Measurements from ENCODE around the gene IQGAP1. TPM values are rescaled to one million over a fixed set of nuclear protein-coding genes. Genes with fewer than 3 reads are reported as not detected.

Gene IQGAP1
- total RNA-seq, 2 experiments from 2014 or later: 222 to 296 TPM

GRCh38 chr15:90481023-90481422 lies 93.0 kb downstream of the IQGAP1 start:
- peak overlapping the region; percentile 48 for H3K27ac Mint-ChIP-seq
- no peaks in the 10 kb centered on the region for H3K27me3 Mint-ChIP-seq
- H3K4me3 Mint-ChIP-seq: no peak overlapping the region
- ChIA-PET POLR2A (no interaction called here), CTCF (interaction anchor here (0.6 to 3.3 kb wide), 17 partner anchors 10 to 1164 kb away, joined by 3 to 25 read pairs (median 4); partner anchors contain the start of genes BLM and IQGAP1)
- H3K9me3 Mint-ChIP-seq: no peaks in the 10 kb centered on the region
- DNase-seq: peak; percentile 78
- peaks cover 53% of the 10 kb centered on the region for H3K4me1 Mint-ChIP-seq
- peaks cover 75% of the 10 kb centered on the region for H3K36me3 Mint-ChIP-seq (ENCODE audit: low read depth)

DNA sequence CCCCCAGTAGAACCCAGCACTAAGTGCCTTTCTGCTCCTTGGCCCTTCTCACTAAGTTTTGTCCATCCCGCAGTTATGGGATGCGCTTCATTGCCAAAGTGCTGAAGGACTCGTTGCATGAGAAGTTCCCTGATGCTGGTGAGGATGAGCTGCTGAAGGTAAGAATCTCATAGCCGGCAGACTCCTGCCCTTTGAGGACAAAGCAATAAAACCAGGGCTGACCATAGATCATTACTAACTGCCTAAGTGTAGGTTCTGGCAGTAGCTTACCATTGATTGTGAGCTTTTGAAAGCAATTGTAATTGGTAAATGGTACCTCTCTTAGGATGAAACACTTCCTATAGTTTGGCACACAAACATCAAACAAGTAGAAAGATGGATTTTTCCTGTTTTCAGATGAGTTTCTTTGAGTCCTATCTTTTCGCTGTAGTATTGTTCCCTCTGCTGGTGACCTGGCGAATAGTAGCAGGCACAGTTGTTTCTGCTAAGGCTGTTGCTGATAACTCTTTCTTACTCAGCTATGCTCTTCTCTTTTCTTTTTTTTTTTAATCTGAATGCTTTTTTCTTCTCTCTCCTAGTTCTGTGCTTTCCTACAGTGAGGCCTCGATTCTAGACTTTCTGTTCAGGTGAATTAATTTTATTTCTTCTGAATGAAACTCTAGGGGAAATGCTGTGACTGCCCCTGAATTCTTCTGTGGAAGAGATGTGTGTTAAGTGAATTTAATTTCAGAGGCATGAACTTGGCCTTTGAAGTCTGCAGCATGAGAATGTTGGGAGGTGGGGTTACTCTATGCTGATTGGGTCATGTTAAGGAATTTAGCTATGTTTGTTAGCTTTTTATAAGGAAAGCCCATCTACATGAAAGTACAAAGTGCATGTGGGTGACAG lies 94.3 kb downstream of the IQGAP1 start:
- DNase-seq: peak; percentile 66
- CTCF ChIA-PET: interaction anchor here (0.6 to 3.3 kb wide), 24 partner anchors 8 to 235 kb away, joined by 3 to 25 read pairs (median 4); partner anchors contain the start of genes BLM, IQGAP1 and ZNF774
- Mint-ChIP-seq H3K9me3 (no peaks in the 10 kb centered on the region), H3K27ac (no peak overlapping the region), H3K36me3 (ENCODE audit: low read depth) (peaks cover 77% of the 10 kb centered on the region), H3K4me3 (no peak overlapping the region), H3K27me3 (no peaks in the 10 kb centered on the region), H3K4me1 (peaks cover 43% of the 10 kb centered on the region)
- POLR2A ChIA-PET: interaction anchor here (0.6 kb wide), 1 partner anchor 163 kb away, joined by 3 read pairs; no protein-coding TSS in a partner anchor

DNA sequence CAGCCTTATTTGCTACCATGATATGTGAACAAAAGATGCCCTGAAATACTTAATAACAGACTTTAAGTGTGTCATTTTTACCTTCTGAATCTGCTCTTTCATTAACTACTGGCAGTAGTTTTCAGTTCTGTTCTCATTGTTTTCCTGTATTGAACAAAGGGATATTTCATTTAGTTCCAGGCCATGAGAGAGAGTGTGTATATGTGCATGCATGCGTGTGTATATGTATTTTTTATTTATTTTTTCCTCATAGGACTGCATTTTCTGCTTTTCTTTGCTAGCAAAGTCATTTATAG lies 94.9 kb downstream of the IQGAP1 start:
- no peak overlapping the region for H3K27ac Mint-ChIP-seq
- H3K27me3 Mint-ChIP-seq: no peaks in the 10 kb centered on the region
- CTCF ChIA-PET: interaction anchor here (0.6 to 3.3 kb wide), 9 partner anchors 9 to 234 kb away, joined by 3 to 25 read pairs (median 5); partner anchors contain the start of gene BLM
- no peak for DNase-seq
- peaks cover 41% of the 10 kb centered on the region for H3K4me1 Mint-ChIP-seq
- POLR2A ChIA-PET: no interaction called here
- no peak overlapping the region for H3K4me3 Mint-ChIP-seq
- H3K36me3 Mint-ChIP-seq (ENCODE audit: low read depth): peaks cover 76% of the 10 kb centered on the region
- no peaks in the 10 kb centered on the region for H3K9me3 Mint-ChIP-seq

GRCh38 chr15:90483637-90484036 lies 95.6 kb downstream of the IQGAP1 start:
- ChIA-PET CTCF (interaction anchor here (0.6 to 1.8 kb wide), 3 partner anchors 9 to 164 kb away, joined by 3 to 5 read pairs (median 4); no protein-coding TSS in a partner anchor), POLR2A (no interaction called here)
- no peaks in the 10 kb centered on the region for H3K9me3 Mint-ChIP-seq
- no peak for DNase-seq
- peaks cover 74% of the 10 kb centered on the region for H3K36me3 Mint-ChIP-seq (ENCODE audit: low read depth)
- no peak overlapping the region for H3K27ac Mint-ChIP-seq
- no peaks in the 10 kb centered on the region for H3K27me3 Mint-ChIP-seq
- peaks cover 35% of the 10 kb centered on the region for H3K4me1 Mint-ChIP-seq
- H3K4me3 Mint-ChIP-seq: no peak overlapping the region

GRCh38 chr15:90487186-90487585 lies 99.1 kb downstream of the IQGAP1 start:
- no peak for DNase-seq
- POLR2A ChIA-PET: interaction anchor here (0.6 kb wide), 1 partner anchor 344 kb away, joined by 3 read pairs; no protein-coding TSS in a partner anchor
- Mint-ChIP-seq H3K36me3 (ENCODE audit: low read depth) (peaks cover 72% of the 10 kb centered on the region), H3K4me1 (peaks cover 5% of the 10 kb centered on the region), H3K27me3 (no peaks in the 10 kb centered on the region), H3K9me3 (no peaks in the 10 kb centered on the region), H3K27ac (no peak overlapping the region), H3K4me3 (no peak overlapping the region)
- CTCF ChIA-PET: interaction anchor here (1.4 kb wide), 1 partner anchor 13 kb away, joined by 3 read pairs; no protein-coding TSS in a partner anchor

- Mint-ChIP-seq H3K4me1 (peaks cover 15% of the 10 kb centered on the region), H3K27ac (peak overlapping the region; percentile 55), H3K4me3 (no peak overlapping the region), H3K36me3 (ENCODE audit: low read depth) (peaks cover 74% of the 10 kb centered on the region), H3K9me3 (no peaks in the 10 kb centered on the region), H3K27me3 (no peaks in the 10 kb centered on the region)
- no peak for DNase-seq
- ChIA-PET POLR2A (no interaction called here), CTCF (interaction anchor here (1.6 kb wide), 1 partner anchor 11 kb away, joined by 4 read pairs; no protein-coding TSS in a partner anchor)
These were observed 101.5 kb downstream of the IQGAP1 start for GRCh38 chr15:90489514-90489913.

DNA sequence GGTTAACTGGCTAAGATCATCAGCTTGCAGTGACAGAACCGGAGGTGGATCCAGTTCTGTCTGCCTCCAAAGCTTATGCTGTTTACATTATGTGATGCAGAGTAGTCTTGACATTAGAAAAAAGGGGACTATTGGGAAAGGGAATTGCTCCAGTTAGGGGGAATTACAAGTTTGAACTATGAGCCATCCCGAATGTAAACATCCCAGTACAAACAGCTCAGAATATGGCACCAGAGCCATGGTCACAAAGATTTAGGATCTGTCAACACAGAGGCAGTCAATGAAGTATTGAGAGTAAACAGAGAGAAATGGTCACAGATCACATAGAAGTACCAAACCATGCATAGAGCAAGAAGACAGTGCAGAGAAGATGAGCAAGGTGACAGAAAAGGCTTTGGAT lies 101.9 kb downstream of the IQGAP1 start:
- no peaks in the 10 kb centered on the region for H3K27me3 Mint-ChIP-seq
- ChIA-PET POLR2A (interaction anchor here (0.6 kb wide), 1 partner anchor 30 kb away, joined by 6 read pairs; no protein-coding TSS in a partner anchor), CTCF (interaction anchor here (0.5 to 1.9 kb wide), 5 partner anchors 8 to 431 kb away, joined by 3 to 5 read pairs (median 3); no protein-coding TSS in a partner anchor)
- peaks cover 74% of the 10 kb centered on the region for H3K36me3 Mint-ChIP-seq (ENCODE audit: low read depth)
- no peak for DNase-seq
- H3K4me3 Mint-ChIP-seq: no peak overlapping the region
- H3K27ac Mint-ChIP-seq: peak overlapping the region; percentile 55
- peaks cover 15% of the 10 kb centered on the region for H3K4me1 Mint-ChIP-seq
- H3K9me3 Mint-ChIP-seq: no peaks in the 10 kb centered on the region

- Mint-ChIP-seq H3K36me3 (ENCODE audit: low read depth) (peaks cover 68% of the 10 kb centered on the region), H3K4me3 (no peak overlapping the region), H3K4me1 (peaks cover 18% of the 10 kb centered on the region), H3K9me3 (no peaks in the 10 kb centered on the region), H3K27me3 (no peaks in the 10 kb centered on the region), H3K27ac (peak overlapping the region; percentile 76)
- peak; percentile 13 for DNase-seq
- ChIA-PET POLR2A (no interaction called here), CTCF (no interaction called here)
These were observed 105.6 kb downstream of the IQGAP1 start for GRCh38 chr15:90493647-90494046.

GRCh38 chr15:90495067-90495466 lies 107.0 kb downstream of the IQGAP1 start:
- POLR2A ChIA-PET: no interaction called here
- Mint-ChIP-seq H3K9me3 (no peaks in the 10 kb centered on the region), H3K27me3 (no peaks in the 10 kb centered on the region), H3K4me1 (peaks cover 18% of the 10 kb centered on the region), H3K36me3 (ENCODE audit: low read depth) (peaks cover 72% of the 10 kb centered on the region), H3K27ac (no peak overlapping the region), H3K4me3 (no peak overlapping the region)
- no peak for DNase-seq
- CTCF ChIA-PET: no interaction called here

- peaks cover 18% of the 10 kb centered on the region for H3K4me1 Mint-ChIP-seq
- H3K27ac Mint-ChIP-seq: no peak overlapping the region
- no peak for DNase-seq
- ChIA-PET POLR2A (no interaction called here), CTCF (interaction anchor here (0.7 to 2.1 kb wide), 3 partner anchors 13 to 460 kb away, joined by 3 to 6 read pairs (median 3); no protein-coding TSS in a partner anchor)
- no peak overlapping the region for H3K4me3 Mint-ChIP-seq
- H3K9me3 Mint-ChIP-seq: no peaks in the 10 kb centered on the region
- peaks cover 73% of the 10 kb centered on the region for H3K36me3 Mint-ChIP-seq (ENCODE audit: low read depth)
- H3K27me3 Mint-ChIP-seq: no peaks in the 10 kb centered on the region
These were observed 108.7 kb downstream of the IQGAP1 start for GRCh38 chr15:90496791-90497190.

- DNase-seq: no peak
- Mint-ChIP-seq H3K4me3 (no peak overlapping the region), H3K9me3 (no peaks in the 10 kb centered on the region), H3K27ac (no peak overlapping the region), H3K36me3 (ENCODE audit: low read depth) (peaks cover 73% of the 10 kb centered on the region), H3K4me1 (peaks cover 18% of the 10 kb centered on the region), H3K27me3 (no peaks in the 10 kb centered on the region)
- CTCF ChIA-PET: interaction anchor here (0.7 to 2.1 kb wide), 4 partner anchors 12 to 460 kb away, joined by 3 to 6 read pairs (median 3); no protein-coding TSS in a partner anchor
- POLR2A ChIA-PET: no interaction called here
These were observed 109.3 kb downstream of the IQGAP1 start for GRCh38 chr15:90497376-90497775.

DNA sequence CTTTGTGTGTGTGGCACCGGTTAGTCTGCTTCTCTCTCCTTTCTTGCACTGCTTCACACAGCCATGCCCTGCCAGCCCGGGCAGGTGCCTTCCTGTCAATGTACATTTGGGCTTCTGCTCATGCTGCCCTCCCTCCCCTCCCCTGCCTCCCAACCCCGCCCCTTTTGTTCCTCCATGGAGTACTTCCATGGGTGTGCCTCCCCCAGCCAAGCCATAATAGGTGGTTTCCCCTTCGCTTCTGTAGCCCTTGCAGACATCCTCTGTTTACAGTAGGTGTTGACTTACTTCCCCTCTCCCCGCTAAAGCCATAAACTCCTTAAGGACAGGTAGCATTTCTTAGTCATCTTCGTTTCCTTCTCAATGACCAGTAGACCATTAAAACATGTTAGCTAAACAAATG lies 109.9 kb downstream of the IQGAP1 start:
- CTCF ChIA-PET: interaction anchor here (0.8 to 2.1 kb wide), 4 partner anchors 12 to 437 kb away, joined by 3 to 6 read pairs (median 3); partner anchors contain the start of gene UNC45A
- DNase-seq: no peak
- H3K27me3 Mint-ChIP-seq: no peaks in the 10 kb centered on the region
- peaks cover 18% of the 10 kb centered on the region for H3K4me1 Mint-ChIP-seq
- no peak overlapping the region for H3K27ac Mint-ChIP-seq
- POLR2A ChIA-PET: no interaction called here
- no peak overlapping the region for H3K4me3 Mint-ChIP-seq
- peaks cover 69% of the 10 kb centered on the region for H3K36me3 Mint-ChIP-seq (ENCODE audit: low read depth)
- H3K9me3 Mint-ChIP-seq: no peaks in the 10 kb centered on the region

GRCh38 chr15:90500171-90500570 lies 112.1 kb downstream of the IQGAP1 start:
- no peak overlapping the region for H3K4me3 Mint-ChIP-seq
- peaks cover 55% of the 10 kb centered on the region for H3K36me3 Mint-ChIP-seq (ENCODE audit: low read depth)
- no peaks in the 10 kb centered on the region for H3K27me3 Mint-ChIP-seq
- POLR2A ChIA-PET: no interaction called here
- peak overlapping the region; percentile 7 for H3K27ac Mint-ChIP-seq
- DNase-seq: no peak
- H3K9me3 Mint-ChIP-seq: no peaks in the 10 kb centered on the region
- peaks cover 5% of the 10 kb centered on the region for H3K4me1 Mint-ChIP-seq
- CTCF ChIA-PET: interaction anchor here (0.9 to 2.3 kb wide), 6 partner anchors 9 to 199 kb away, joined by 3 to 8 read pairs (median 4); no protein-coding TSS in a partner anchor
